Ishikawa (cell line): ENCODE results near the gene GTF2F1.

Source experiments
- CEBPB ChIP-seq: IDR thresholded peaks from 2 replicates; pipeline ENCODE4 v1.6.1; 2012
- CREB1 ChIP-seq: IDR thresholded peaks from 2 replicates; pipeline ENCODE4 v1.6.1; 2012; ENCODE audit warnings: low read depth
- EGR1 ChIP-seq: IDR thresholded peaks from 2 replicates; pipeline ENCODE4 v1.6.1; 2012
- EP300 ChIP-seq: IDR thresholded peaks from 2 replicates; pipeline ENCODE4 v1.6.1; 2012; ENCODE audit warnings: borderline replicate concordance
- MAX ChIP-seq: IDR thresholded peaks from 2 replicates; pipeline ENCODE4 v1.6.1; 2012
- NFIC ChIP-seq: IDR thresholded peaks from 2 replicates; pipeline ENCODE4 v1.6.1; 2012
- RAD21 ChIP-seq: IDR thresholded peaks from 2 replicates; pipeline ENCODE4 v1.6.1; 2012; ENCODE audit warnings: low read depth
- REST ChIP-seq: IDR thresholded peaks from 2 replicates; pipeline ENCODE4 v1.6.1; 2012; ENCODE audit warnings: low read depth, mild to moderate bottlenecking
- TAF1 ChIP-seq: IDR thresholded peaks from 2 replicates; pipeline ENCODE4 v1.6.1; 2012; ENCODE audit warnings: low read depth, mild to moderate bottlenecking
- TEAD4 ChIP-seq: IDR thresholded peaks from 2 replicates; pipeline ENCODE4 v1.6.1; 2012
- YY1 ChIP-seq: IDR thresholded peaks from 2 replicates; pipeline ENCODE4 v1.6.1; 2012; ENCODE audit warnings: low read depth

GRCh38 chr19:6373813-6374108 is 19.2 kb downstream of the GTF2F1 start:
- TF ChIP-seq TEAD4 (no peak), MAX (no peak), NFIC (no peak), CREB1 (no peak), EGR1 (no peak), TAF1 (no peak), RAD21 (no peak), REST (no peak), YY1 (no peak), EP300 (no peak), CEBPB (no peak)
